Measurements from ENCODE around the gene TMEM52B.

TMEM52B gene

GRCh38 chr12:10171973-10172728, 6.7 kb upstream of the TMEM52B start, which contains the start of gene OLR1:
OLR1 (minus strand) TSS chr12:10172132; CDS start chr12:10172077, 55 bp downstream.
- H3K4me3 ChIP-seq (ENCODE audit: low read length, poor library complexity, severe bottlenecking) = no peak within 1 kb of the TSS
- no peaks in the 10 kb centered on the region for H3F3A ChIP-seq (ENCODE audit: low read depth)
- no peaks in the 10 kb centered on the region for H3K27me3 ChIP-seq (ENCODE audit: insufficient read depth, low read length, poor library complexity, severe bottlenecking)
- H3K79me2 ChIP-seq (ENCODE audit: insufficient read depth, low read length) = no peaks in the 10 kb centered on the region
- H3K4me2 ChIP-seq (ENCODE audit: low read depth, low read length, poor library complexity, severe bottlenecking) = no peak within 1 kb of the TSS
- H4K20me1 ChIP-seq (ENCODE audit: insufficient read depth, low read length, poor library complexity, severe bottlenecking) = no peaks in the 10 kb centered on the region
- H3K9ac ChIP-seq (ENCODE audit: low read depth, low read length, poor library complexity, severe bottlenecking) = no peak within 1 kb of the TSS
- no peaks in the 10 kb centered on the region for H3K36me3 ChIP-seq (ENCODE audit: insufficient read depth, low read length)
- TF ChIP-seq EZH2phosphoT487 (IDR thresholded peaks at IDR 0.05; ENCODE audit: borderline replicate concordance) (no peak), CTCF (conservative IDR thresholded peaks at IDR 0.05; ENCODE audit: low read length) (no peak)
- H3K9me2 ChIP-seq (replicated peaks; ENCODE audit: low read depth, low read length) = no peaks in the 10 kb centered on the region
- H3K9me3 ChIP-seq (ENCODE audit: insufficient read depth, low read depth, low read length) = no peaks in the 10 kb centered on the region
- H2AFZ ChIP-seq (ENCODE audit: low read length) = no peak within 1 kb of the TSS
- H3K4me1 ChIP-seq (ENCODE audit: insufficient read depth, low read length, poor library complexity, severe bottlenecking) = no peaks in the 10 kb centered on the region

GRCh38 chr12:10174986-10175614, 3.7 kb upstream of the TMEM52B start:
- Histone ChIP-seq H2AFZ (ENCODE audit: low read length) (no peak overlapping the region), H3K9ac (ENCODE audit: low read depth, low read length, poor library complexity, severe bottlenecking) (no peak overlapping the region), H3K4me2 (ENCODE audit: low read depth, low read length, poor library complexity, severe bottlenecking) (no peak overlapping the region), H3K27me3 (ENCODE audit: insufficient read depth, low read length, poor library complexity, severe bottlenecking) (no peaks in the 10 kb centered on the region), H3F3A (ENCODE audit: low read depth) (no peaks in the 10 kb centered on the region), H3K9me2 (replicated peaks; ENCODE audit: low read depth, low read length) (no peaks in the 10 kb centered on the region), H3K4me3 (ENCODE audit: low read length, poor library complexity, severe bottlenecking) (no peak overlapping the region), H3K36me3 (ENCODE audit: insufficient read depth, low read length) (no peaks in the 10 kb centered on the region), H3K9me3 (ENCODE audit: insufficient read depth, low read depth, low read length) (no peaks in the 10 kb centered on the region), H4K20me1 (ENCODE audit: insufficient read depth, low read length, poor library complexity, severe bottlenecking) (no peaks in the 10 kb centered on the region), H3K4me1 (ENCODE audit: insufficient read depth, low read length, poor library complexity, severe bottlenecking) (no peaks in the 10 kb centered on the region), H3K79me2 (ENCODE audit: insufficient read depth, low read length) (no peaks in the 10 kb centered on the region)
- TF ChIP-seq EZH2phosphoT487 (IDR thresholded peaks at IDR 0.05; ENCODE audit: borderline replicate concordance) = no peak
- TF ChIP-seq CTCF (conservative IDR thresholded peaks at IDR 0.05; ENCODE audit: low read length) = no peak

- no peaks in the 10 kb centered on the region for H3K36me3 ChIP-seq (ENCODE audit: insufficient read depth, low read length)
- H3K79me2 ChIP-seq (ENCODE audit: insufficient read depth, low read length) = no peaks in the 10 kb centered on the region
- no peaks in the 10 kb centered on the region for H3K9me2 ChIP-seq (replicated peaks; ENCODE audit: low read depth, low read length)
- no peak overlapping the region for H3K4me3 ChIP-seq (ENCODE audit: low read length, poor library complexity, severe bottlenecking)
- H3K4me2 ChIP-seq (ENCODE audit: low read depth, low read length, poor library complexity, severe bottlenecking) = no peak overlapping the region
- no peaks in the 10 kb centered on the region for H3K4me1 ChIP-seq (ENCODE audit: insufficient read depth, low read length, poor library complexity, severe bottlenecking)
- no peak overlapping the region for H3K9ac ChIP-seq (ENCODE audit: low read depth, low read length, poor library complexity, severe bottlenecking)
- TF ChIP-seq EZH2phosphoT487 (IDR thresholded peaks at IDR 0.05; ENCODE audit: borderline replicate concordance) = no peak
- no peak for TF ChIP-seq CTCF (conservative IDR thresholded peaks at IDR 0.05; ENCODE audit: low read length)
- no peak overlapping the region for H2AFZ ChIP-seq (ENCODE audit: low read length)
- no peaks in the 10 kb centered on the region for H3K9me3 ChIP-seq (ENCODE audit: insufficient read depth, low read depth, low read length)
- H4K20me1 ChIP-seq (ENCODE audit: insufficient read depth, low read length, poor library complexity, severe bottlenecking) = no peaks in the 10 kb centered on the region
- no peaks in the 10 kb centered on the region for H3K27me3 ChIP-seq (ENCODE audit: insufficient read depth, low read length, poor library complexity, severe bottlenecking)
- no peaks in the 10 kb centered on the region for H3F3A ChIP-seq (ENCODE audit: low read depth)
These were observed 2.8 kb upstream of the TMEM52B start for GRCh38 chr12:10175846-10176636.
